Ascending aorta (tissue), 2 donors: ENCODE results near the gene CCM2. TPM values are rescaled to one million over a fixed set of nuclear protein-coding genes. Genes with fewer than 3 reads are reported as not detected.
"Not testable (repeated sequence)": the region's sequence is repeated elsewhere in the genome, so short reads cannot be mapped to it uniquely, and the experiment has no call there.

Experiments used
- DNase-seq, 2 donors: peaks; one replicate each; pipeline ENCODE4 v3.0.0-alpha.2; 2019; ENCODE audit warnings: low spot score in 2 of 2
- H3K27ac ChIP-seq, 2 donors: fragments of 200-600 bp; sonication (generic); one replicate each; pipeline ENCODE4 v1.5.1; 2016 to 2017; ENCODE audit warnings: mild to moderate bottlenecking in 1 of 2
- H3K27me3 ChIP-seq: fragments of 200-600 bp; sonication (generic); one replicate; pipeline ENCODE4 v1.5.1; 2017
- H3K36me3 ChIP-seq, 2 donors: fragments of 200-600 bp; sonication (generic); one replicate each; pipeline ENCODE4 v1.5.1; 2016
- H3K4me1 ChIP-seq, 2 donors: fragments of 200-600 bp; sonication (generic); one replicate each; pipeline ENCODE4 v1.5.1; 2016 to 2017; ENCODE audit warnings: mild to moderate bottlenecking in 1 of 2
- H3K4me3 ChIP-seq, 2 donors: fragments of 200-600 bp; sonication (generic); one replicate each; pipeline ENCODE4 v1.5.1; 2016 to 2017; ENCODE audit warnings: mild to moderate bottlenecking in 1 of 2
- H3K9me3 ChIP-seq, 2 donors: fragments of 200-600 bp; sonication (generic); one replicate each; pipeline ENCODE4 v1.5.1; 2016
- intact Hi-C: fragments of 100-400 bp; cut with DNase I; formaldehyde crosslinking; loops from one replicate; pipeline ENCODE4 v1.15.1; 2023
- total RNA-seq: library from RNA; depleted of rRNA; stranded (reverse); fragments of >200 nt; gene quantifications from one replicate; pipeline ENCODE4 v1.1.0, GENCODE V29; 2016
- TF ChIP-seq, protein P1 (sequence below), 3 experiments: fragments of 200-600 bp in 2 of 3; fragments of 450-650 bp in 1 of 3; sonication (generic) in 2 of 3; IDR thresholded peaks; one replicate each; pipeline ENCODE4 v1.5.1; 2016 to 2019; ENCODE audit warnings: antibody characterized with exemption in 3 of 3, mild to moderate bottlenecking in 1 of 3, moderate library complexity in 1 of 3

Gene CCM2
- total RNA-seq, 1 donor from 2014 or later, result 61.5 TPM

GRCh38 chr7:45033931-45034290 is 33.9 kb downstream of the CCM2 start:
- H3K27me3 ChIP-seq, result no peaks in the 10 kb centered on the region
- H3K9me3 ChIP-seq, result no peaks in the 10 kb centered on the region
- H3K4me3 ChIP-seq, result no peak overlapping the region
- H3K36me3 ChIP-seq, result peaks cover 0 to 3% of the 10 kb centered on the region in 2 donors
- peak overlapping the region; percentile 45 to 50 for H3K27ac ChIP-seq
- H3K4me1 ChIP-seq, result peaks cover 0 to 8% of the 10 kb centered on the region in 2 donors
- intact Hi-C loops, result no loop called here
- TF ChIP-seq, protein P1, sequence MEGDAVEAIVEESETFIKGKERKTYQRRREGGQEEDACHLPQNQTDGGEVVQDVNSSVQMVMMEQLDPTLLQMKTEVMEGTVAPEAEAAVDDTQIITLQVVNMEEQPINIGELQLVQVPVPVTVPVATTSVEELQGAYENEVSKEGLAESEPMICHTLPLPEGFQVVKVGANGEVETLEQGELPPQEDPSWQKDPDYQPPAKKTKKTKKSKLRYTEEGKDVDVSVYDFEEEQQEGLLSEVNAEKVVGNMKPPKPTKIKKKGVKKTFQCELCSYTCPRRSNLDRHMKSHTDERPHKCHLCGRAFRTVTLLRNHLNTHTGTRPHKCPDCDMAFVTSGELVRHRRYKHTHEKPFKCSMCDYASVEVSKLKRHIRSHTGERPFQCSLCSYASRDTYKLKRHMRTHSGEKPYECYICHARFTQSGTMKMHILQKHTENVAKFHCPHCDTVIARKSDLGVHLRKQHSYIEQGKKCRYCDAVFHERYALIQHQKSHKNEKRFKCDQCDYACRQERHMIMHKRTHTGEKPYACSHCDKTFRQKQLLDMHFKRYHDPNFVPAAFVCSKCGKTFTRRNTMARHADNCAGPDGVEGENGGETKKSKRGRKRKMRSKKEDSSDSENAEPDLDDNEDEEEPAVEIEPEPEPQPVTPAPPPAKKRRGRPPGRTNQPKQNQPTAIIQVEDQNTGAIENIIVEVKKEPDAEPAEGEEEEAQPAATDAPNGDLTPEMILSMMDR (IDR thresholded peaks at IDR 0.05), result no peak
- DNase-seq, result no peak

GRCh38 chr7:45034710-45035109 is 34.7 kb downstream of the CCM2 start:
- H3K27me3 ChIP-seq, H3K27ac ChIP-seq, H3K36me3 ChIP-seq, DNase-seq, intact Hi-C loops, H3K9me3 ChIP-seq, H3K4me3 ChIP-seq, H3K4me1 ChIP-seq: not testable (repeated sequence)

DNA sequence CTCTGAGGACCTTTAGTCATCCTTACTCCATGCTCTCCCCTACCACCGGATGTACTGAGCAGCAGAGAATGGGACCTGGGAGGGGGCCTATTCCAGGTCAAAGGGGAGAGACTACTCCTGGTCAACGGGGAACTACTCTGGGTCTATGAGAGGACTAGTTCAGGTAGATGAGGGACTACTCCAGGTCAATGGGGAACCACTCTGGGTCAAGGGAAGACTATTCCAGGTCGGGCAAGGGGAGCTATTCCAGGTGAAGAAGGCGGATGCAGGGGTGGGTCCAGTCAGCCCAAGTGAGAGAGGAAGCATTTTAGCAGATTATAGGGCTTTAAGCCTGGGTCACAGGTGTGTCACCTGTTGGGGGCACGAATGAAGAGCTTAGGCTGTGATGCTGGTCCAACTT is 35.4 kb downstream of the CCM2 start:
- no peak overlapping the region for H3K27ac ChIP-seq
- no peaks in the 10 kb centered on the region for H3K9me3 ChIP-seq
- TF ChIP-seq, protein P1 (IDR thresholded peaks at IDR 0.05), result no peak
- H3K36me3 ChIP-seq, result peaks cover 4 to 5% of the 10 kb centered on the region in 2 donors
- H3K4me1 ChIP-seq, result peaks cover 0 to 8% of the 10 kb centered on the region in 2 donors
- H3K27me3 ChIP-seq, result no peaks in the 10 kb centered on the region
- intact Hi-C loops, result no loop called here
- no peak for DNase-seq
- H3K4me3 ChIP-seq, result no peak overlapping the region

GRCh38 chr7:45035893-45036292 is 35.9 kb downstream of the CCM2 start:
- Histone ChIP-seq H3K4me3 (no peak overlapping the region), H3K4me1 (peaks cover 0 to 8% of the 10 kb centered on the region in 2 donors), H3K27ac (no peak overlapping the region), H3K36me3 (peaks cover 10% of the 10 kb centered on the region in 2 donors), H3K9me3 (no peaks in the 10 kb centered on the region), H3K27me3 (no peaks in the 10 kb centered on the region)
- intact Hi-C loops, result no loop called here
- TF ChIP-seq, protein P1 (IDR thresholded peaks at IDR 0.05), result no peak
- no peak for DNase-seq

DNA sequence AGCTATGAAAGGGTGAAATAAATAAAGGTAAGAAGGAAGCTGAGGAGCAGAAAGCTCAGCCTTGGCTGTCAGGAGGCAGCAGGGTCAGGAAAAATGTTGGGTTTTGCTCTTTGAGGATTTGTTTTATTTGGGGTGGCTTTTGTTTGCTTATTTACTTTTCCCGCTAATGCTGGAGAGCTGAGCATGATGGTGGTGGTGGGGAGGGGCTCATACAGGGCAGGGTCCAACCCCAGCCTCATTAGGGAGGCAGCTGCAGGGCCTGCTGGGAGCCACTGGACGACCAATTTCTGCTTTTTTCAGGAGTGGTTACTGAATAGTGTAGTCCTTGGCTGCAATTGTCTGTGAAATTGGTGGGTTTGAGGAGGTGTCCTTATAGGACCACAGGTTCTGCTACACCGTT is 36.3 kb downstream of the CCM2 start:
- intact Hi-C loops, result no loop called here

DNA sequence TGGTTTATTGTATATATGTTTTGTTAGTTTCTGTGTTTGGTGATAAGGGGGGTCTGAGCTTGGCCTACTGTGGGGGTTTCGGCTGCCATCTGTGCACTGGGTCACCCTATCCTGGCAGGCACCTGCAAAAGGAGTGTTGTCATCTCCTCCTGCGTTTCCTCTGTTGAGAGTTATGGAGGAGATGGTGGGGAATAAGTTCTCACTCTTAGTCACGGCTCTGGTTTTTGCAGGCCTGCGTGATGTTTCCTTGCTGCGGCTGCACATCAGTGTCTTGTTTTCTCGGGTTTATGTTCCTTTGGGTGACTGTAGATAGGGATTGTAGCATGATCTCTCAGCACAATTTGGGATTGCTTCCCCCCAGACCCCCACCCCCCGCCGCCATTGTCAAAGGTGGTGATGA is 36.8 kb downstream of the CCM2 start:
- no peak for DNase-seq
- peaks cover 0 to 8% of the 10 kb centered on the region in 2 donors for H3K4me1 ChIP-seq
- intact Hi-C loops, result no loop called here
- no peak overlapping the region for H3K27ac ChIP-seq
- no peak overlapping the region for H3K4me3 ChIP-seq
- no peaks in the 10 kb centered on the region for H3K9me3 ChIP-seq
- TF ChIP-seq, protein P1 (IDR thresholded peaks at IDR 0.05), result no peak
- H3K36me3 ChIP-seq, result peaks cover 17 to 19% of the 10 kb centered on the region in 2 donors
- H3K27me3 ChIP-seq, result no peaks in the 10 kb centered on the region

More for the DNA sequence above, 36.3 kb downstream of the CCM2 start:
- TF ChIP-seq, protein P1 (IDR thresholded peaks at IDR 0.05), result no peak
- Histone ChIP-seq H3K4me3 (no peak overlapping the region), H3K36me3 (peaks cover 12 to 14% of the 10 kb centered on the region in 2 donors), H3K27me3 (no peaks in the 10 kb centered on the region), H3K27ac (no peak overlapping the region), H3K9me3 (no peaks in the 10 kb centered on the region), H3K4me1 (peaks cover 0 to 8% of the 10 kb centered on the region in 2 donors)
- DNase-seq, result no peak
